ENCODE results near the gene WDR53.
A peak's percentile ranks its signal among the peaks of the same experiment; 100 is the strongest.
"Not testable (repeated sequence)": the region's sequence is repeated elsewhere in the genome, so short reads cannot be mapped to it uniquely, and the experiment has no call there.

The WDR53 gene

DNA sequence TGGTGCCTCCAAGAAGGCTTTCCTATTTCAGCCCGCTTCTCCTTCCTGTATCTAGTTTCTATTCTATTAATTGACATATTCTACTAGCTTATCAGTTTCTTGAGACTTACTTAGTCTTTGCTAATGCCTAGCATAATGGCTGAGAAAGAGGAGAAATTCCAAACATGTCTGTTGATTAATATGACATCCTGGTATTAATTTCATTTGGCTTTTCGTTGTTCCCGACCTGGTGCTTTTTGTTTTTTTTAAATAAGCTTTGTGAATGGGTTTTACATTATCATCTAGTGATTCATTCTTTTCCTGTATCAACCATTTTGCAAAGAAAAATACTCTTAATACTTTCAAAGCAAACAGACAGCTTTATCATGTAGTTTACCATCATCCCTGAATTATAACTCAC is 13.1 kb downstream of the WDR53 start:
- H3K4me1 ChIP-seq (ENCODE audit: control insufficient read depth in 1 of 2, insufficient read depth in 1 of 2, low read depth in 1 of 2, low read length in 1 of 2) = peaks cover 59 to 67% of the 10 kb centered on the region in 2 experiments
- no peak overlapping the region for H3K4me3 ChIP-seq (ENCODE audit: low read depth in 1 of 2, low read length in 1 of 2)
- H3K36me3 ChIP-seq = peaks cover under 1% of the 10 kb centered on the region
- peak overlapping the region; percentile 88 for H3K27ac ChIP-seq
- no peaks in the 10 kb centered on the region for H3K27me3 ChIP-seq
- TF ChIP-seq, protein P1, sequence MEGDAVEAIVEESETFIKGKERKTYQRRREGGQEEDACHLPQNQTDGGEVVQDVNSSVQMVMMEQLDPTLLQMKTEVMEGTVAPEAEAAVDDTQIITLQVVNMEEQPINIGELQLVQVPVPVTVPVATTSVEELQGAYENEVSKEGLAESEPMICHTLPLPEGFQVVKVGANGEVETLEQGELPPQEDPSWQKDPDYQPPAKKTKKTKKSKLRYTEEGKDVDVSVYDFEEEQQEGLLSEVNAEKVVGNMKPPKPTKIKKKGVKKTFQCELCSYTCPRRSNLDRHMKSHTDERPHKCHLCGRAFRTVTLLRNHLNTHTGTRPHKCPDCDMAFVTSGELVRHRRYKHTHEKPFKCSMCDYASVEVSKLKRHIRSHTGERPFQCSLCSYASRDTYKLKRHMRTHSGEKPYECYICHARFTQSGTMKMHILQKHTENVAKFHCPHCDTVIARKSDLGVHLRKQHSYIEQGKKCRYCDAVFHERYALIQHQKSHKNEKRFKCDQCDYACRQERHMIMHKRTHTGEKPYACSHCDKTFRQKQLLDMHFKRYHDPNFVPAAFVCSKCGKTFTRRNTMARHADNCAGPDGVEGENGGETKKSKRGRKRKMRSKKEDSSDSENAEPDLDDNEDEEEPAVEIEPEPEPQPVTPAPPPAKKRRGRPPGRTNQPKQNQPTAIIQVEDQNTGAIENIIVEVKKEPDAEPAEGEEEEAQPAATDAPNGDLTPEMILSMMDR (IDR thresholded peaks at IDR 0.05) = no peak
- H3K9me3 ChIP-seq = no peaks in the 10 kb centered on the region

DNA sequence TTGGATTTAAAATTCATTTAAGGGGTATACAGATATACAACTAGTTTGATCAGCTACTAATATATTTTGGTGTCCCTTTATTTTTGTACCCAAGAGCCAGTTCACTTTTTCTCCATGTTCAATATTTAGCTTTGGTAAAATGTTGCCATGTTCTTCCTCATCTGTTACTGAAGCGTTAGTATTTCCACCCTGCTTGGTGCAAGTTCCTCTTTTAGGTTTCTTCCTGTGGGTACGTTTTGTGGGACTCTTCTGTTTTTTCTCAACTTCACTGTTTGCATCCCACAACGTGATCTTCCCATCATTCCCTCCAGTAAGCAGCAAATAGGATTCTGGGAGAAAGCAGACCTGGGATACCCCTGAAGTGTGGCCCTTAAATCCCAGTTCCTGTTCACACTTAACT is 14.1 kb downstream of the WDR53 start:
- H3K4me3 ChIP-seq (ENCODE audit: low read depth in 1 of 2, low read length in 1 of 2) = peak overlapping the region; percentile 43 to 47
- no peaks in the 10 kb centered on the region for H3K9me3 ChIP-seq
- H3K27me3 ChIP-seq = no peaks in the 10 kb centered on the region
- no peaks in the 10 kb centered on the region for H3K36me3 ChIP-seq
- peaks cover 57 to 60% of the 10 kb centered on the region in 2 experiments for H3K4me1 ChIP-seq (ENCODE audit: control insufficient read depth in 1 of 2, insufficient read depth in 1 of 2, low read depth in 1 of 2, low read length in 1 of 2)
- peak overlapping the region; percentile 88 for H3K27ac ChIP-seq
- TF ChIP-seq, protein P1 (IDR thresholded peaks at IDR 0.05) = no peak

DNA sequence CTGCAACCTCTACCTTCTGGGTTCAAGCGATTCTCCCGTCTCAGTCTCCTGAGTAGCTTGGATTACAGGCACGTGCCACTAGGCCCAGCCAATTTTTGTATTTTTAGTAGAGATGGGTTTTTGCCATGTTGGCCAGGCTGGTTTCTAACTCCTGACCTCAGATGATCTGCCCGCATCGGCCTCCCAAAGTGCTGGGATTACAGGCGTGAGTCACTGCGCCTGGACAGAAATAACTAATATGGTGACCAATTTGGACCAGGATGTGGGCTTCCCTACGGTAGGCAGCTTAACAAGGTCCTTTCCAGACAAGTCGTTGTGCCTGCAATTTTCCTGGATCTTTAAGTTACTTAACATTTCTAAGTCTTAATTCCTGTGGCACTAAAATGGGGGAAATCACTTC is 14.8 kb downstream of the WDR53 start:
- Histone ChIP-seq H3K27me3 (no peaks in the 10 kb centered on the region), H3K4me3 (ENCODE audit: low read depth in 1 of 2, low read length in 1 of 2) (no peak overlapping the region), H3K4me1 (ENCODE audit: control insufficient read depth in 1 of 2, insufficient read depth in 1 of 2, low read depth in 1 of 2, low read length in 1 of 2) (peaks cover 51 to 53% of the 10 kb centered on the region in 2 experiments), H3K27ac (peak overlapping the region; percentile 88), H3K9me3 (no peaks in the 10 kb centered on the region), H3K36me3 (no peaks in the 10 kb centered on the region)
- TF ChIP-seq, protein P1 (IDR thresholded peaks at IDR 0.05) = no peak

DNA sequence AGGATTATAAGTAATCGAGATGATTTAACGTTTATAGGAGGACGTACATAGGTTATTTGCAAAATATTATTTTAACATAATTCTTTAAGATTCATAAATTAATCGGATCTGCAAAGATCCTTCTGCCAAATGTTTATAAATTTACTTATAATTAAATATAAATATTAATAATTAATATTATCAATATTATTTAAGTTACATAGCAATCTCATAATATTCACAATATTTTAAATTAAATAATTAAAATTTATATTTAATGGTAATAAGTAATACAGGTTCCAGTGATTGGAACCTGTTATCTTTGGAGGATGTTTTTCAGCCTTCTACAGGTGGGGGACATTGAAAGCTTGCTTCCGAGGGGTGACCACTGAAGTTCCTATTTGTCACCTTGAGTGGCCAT is 16.1 kb downstream of the WDR53 start:
- H3K27ac ChIP-seq = no peak overlapping the region
- H3K4me1 ChIP-seq (ENCODE audit: control insufficient read depth in 1 of 2, insufficient read depth in 1 of 2, low read depth in 1 of 2, low read length in 1 of 2) = peaks cover 38 to 40% of the 10 kb centered on the region in 2 experiments
- H3K36me3 ChIP-seq = no peaks in the 10 kb centered on the region
- H3K9me3 ChIP-seq = no peaks in the 10 kb centered on the region
- no peaks in the 10 kb centered on the region for H3K27me3 ChIP-seq
- TF ChIP-seq, protein P1 (IDR thresholded peaks at IDR 0.05) = no peak
- no peak overlapping the region for H3K4me3 ChIP-seq (ENCODE audit: low read depth in 1 of 2, low read length in 1 of 2)

DNA sequence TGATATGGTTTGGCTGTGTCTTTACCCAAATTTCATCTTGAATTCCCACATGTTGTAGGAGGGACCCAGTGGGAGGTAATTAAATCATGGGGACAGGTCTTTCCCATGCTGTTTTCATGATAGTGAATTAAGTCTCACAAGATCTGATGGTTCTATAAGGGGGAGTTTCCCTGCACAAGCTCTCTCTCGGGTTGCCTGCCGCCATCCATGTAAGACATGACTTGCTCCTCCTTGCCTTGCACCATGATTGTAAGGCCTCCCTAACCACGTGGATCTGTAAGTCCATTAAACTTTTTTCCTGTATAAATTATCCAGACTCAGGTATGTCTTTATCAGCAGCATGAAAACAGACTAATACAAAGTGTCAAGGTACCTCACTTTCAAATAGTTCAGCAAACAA is 18.2 kb downstream of the WDR53 start:
- not testable (repeated sequence) for H3K36me3 ChIP-seq; H3K4me3 ChIP-seq (ENCODE audit: low read depth in 1 of 2, low read length in 1 of 2); H3K27me3 ChIP-seq; H3K9me3 ChIP-seq; H3K27ac ChIP-seq
- H3K4me1 ChIP-seq (ENCODE audit: control insufficient read depth in 1 of 2, insufficient read depth in 1 of 2, low read depth in 1 of 2, low read length in 1 of 2) = peaks cover 18 to 21% of the 10 kb centered on the region in 2 experiments

DNA sequence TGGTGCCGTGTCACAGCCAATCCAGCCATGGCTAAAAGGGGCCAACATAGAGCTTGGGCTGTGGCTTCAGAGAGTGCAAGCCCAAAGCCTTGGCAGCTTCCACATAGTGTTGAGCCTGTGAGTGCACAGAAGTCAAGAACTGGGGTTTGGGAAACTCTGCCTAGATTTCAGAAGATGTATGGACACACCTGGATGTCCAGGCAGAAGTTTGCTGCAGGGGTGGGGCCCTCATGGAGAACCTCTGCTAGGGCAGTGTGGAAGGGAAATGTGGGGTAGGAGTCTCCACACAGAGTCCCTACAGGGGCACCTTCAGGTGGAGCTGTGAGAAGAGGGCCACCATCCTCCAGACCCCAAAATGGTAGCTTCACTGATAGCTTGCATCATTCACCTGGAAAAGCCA is 19.0 kb downstream of the WDR53 start:
- not testable (repeated sequence) for H3K36me3 ChIP-seq; H3K27ac ChIP-seq; H3K4me3 ChIP-seq (ENCODE audit: low read depth in 1 of 2, low read length in 1 of 2); H3K9me3 ChIP-seq; H3K27me3 ChIP-seq
- H3K4me1 ChIP-seq (ENCODE audit: control insufficient read depth in 1 of 2, insufficient read depth in 1 of 2, low read depth in 1 of 2, low read length in 1 of 2) = peaks cover 9 to 13% of the 10 kb centered on the region in 2 experiments

DNA sequence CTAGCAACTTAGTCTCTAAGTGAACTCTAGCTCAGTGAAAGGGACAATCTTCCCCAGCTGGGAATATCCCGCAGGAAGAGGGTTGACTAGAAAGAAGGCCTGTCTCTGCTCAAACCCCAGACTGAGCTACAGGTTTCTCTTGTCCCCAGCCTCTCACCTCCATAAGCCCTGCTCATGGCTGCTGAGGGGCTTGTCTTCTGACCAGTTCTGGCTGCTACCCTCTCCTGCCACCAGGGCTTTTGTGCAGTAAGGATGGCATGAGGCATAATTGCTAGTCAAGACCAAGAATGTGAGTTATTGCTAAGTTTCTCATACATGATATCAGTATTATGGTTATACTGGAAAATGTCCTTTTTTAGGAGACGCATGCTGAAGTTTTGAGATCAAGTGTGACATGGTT is 21.3 kb downstream of the WDR53 start:
- Histone ChIP-seq H3K36me3 (no peaks in the 10 kb centered on the region), H3K4me3 (ENCODE audit: low read depth in 1 of 2, low read length in 1 of 2) (no peak overlapping the region), H3K9me3 (no peaks in the 10 kb centered on the region), H3K27me3 (no peaks in the 10 kb centered on the region), H3K4me1 (ENCODE audit: control insufficient read depth in 1 of 2, insufficient read depth in 1 of 2, low read depth in 1 of 2, low read length in 1 of 2) (no peaks in the 10 kb centered on the region), H3K27ac (no peak overlapping the region)
- TF ChIP-seq, protein P1 (IDR thresholded peaks at IDR 0.05) = no peak

Measured in neutrophil (primary cell).